Loucy (cell line): ENCODE data around the gene AGAP1.

ENCODE experiments used
- H2AFZ ChIP-seq: fragments of 200-600 bp; sonication (generic); 2 replicates; pipeline ENCODE4 v1.6.0; 2016; ENCODE audit warnings: antibody characterized with exemption, mild to moderate bottlenecking, low read length, moderate library complexity
- H3F3A ChIP-seq: fragments of 200-600 bp; 2 replicates; pipeline ENCODE4 v1.6.0; 2016; ENCODE audit warnings: antibody characterized with exemption, low read depth, mild to moderate bottlenecking
- H3K27me3 ChIP-seq: fragments of 200-600 bp; sonication (generic); 2 replicates; pipeline ENCODE4 v1.6.1; 2014; ENCODE audit warnings: low read length, mild to moderate bottlenecking; ENCODE audit not compliant: insufficient read depth, poor library complexity, severe bottlenecking
- H3K36me3 ChIP-seq: fragments of 200-600 bp; sonication (generic); 2 replicates; pipeline ENCODE4 v1.6.1; 2016; ENCODE audit warnings: low read length; ENCODE audit not compliant: insufficient read depth
- H3K4me1 ChIP-seq: fragments of 200-600 bp; sonication (generic); 2 replicates; pipeline ENCODE4 v1.5.1; 2014; ENCODE audit warnings: low read length, mild to moderate bottlenecking; ENCODE audit not compliant: insufficient read depth, poor library complexity, severe bottlenecking
- H3K4me2 ChIP-seq: fragments of 200-600 bp; sonication (generic); 2 replicates; pipeline ENCODE4 v1.6.0; 2014; ENCODE audit warnings: antibody characterized with exemption, low read length, low read depth, mild to moderate bottlenecking; ENCODE audit not compliant: poor library complexity, severe bottlenecking
- H3K4me3 ChIP-seq: fragments of 200-600 bp; sonication (generic); 2 replicates; pipeline ENCODE4 v1.5.1; 2014; ENCODE audit warnings: low read length, mild to moderate bottlenecking, mixed read lengths; ENCODE audit not compliant: poor library complexity, severe bottlenecking
- H3K79me2 ChIP-seq: fragments of 200-600 bp; sonication (generic); 2 replicates; pipeline ENCODE4 v1.6.1; 2014; ENCODE audit warnings: low read length; ENCODE audit not compliant: insufficient read depth
- H3K9ac ChIP-seq: fragments of 200-600 bp; sonication (generic); 2 replicates; pipeline ENCODE4 v1.6.0; 2014; ENCODE audit warnings: mild to moderate bottlenecking, low read depth, low read length, moderate library complexity; ENCODE audit not compliant: poor library complexity, severe bottlenecking
- H3K9me2 ChIP-seq: fragments of 200-600 bp; sonication (generic); replicated peaks from 2 replicates; pipeline ENCODE4 v1.6.1; 2016; ENCODE audit warnings: low read depth, low read length, mixed read lengths
- H3K9me3 ChIP-seq: fragments of 200-600 bp; sonication (generic); 2 replicates; pipeline ENCODE4 v1.6.1; 2014; ENCODE audit warnings: mild to moderate bottlenecking, antibody characterized with exemption, low read length, low read depth; ENCODE audit not compliant: insufficient read depth
- H4K20me1 ChIP-seq: fragments of 200-600 bp; sonication (generic); 2 replicates; pipeline ENCODE4 v1.6.0; 2014; ENCODE audit warnings: antibody characterized with exemption, low read length, mild to moderate bottlenecking; ENCODE audit not compliant: insufficient read depth, poor library complexity, severe bottlenecking
- EZH2phosphoT487 ChIP-seq: fragments of 200-600 bp; IDR thresholded peaks from 2 replicates; pipeline ENCODE4 v1.6.1; 2018; ENCODE audit warnings: antibody characterized with exemption, mild to moderate bottlenecking, moderate library complexity, borderline replicate concordance
- TF ChIP-seq, protein P1 (sequence below): fragments of 200-600 bp; sonication (generic); conservative IDR thresholded peaks from 2 replicates; pipeline ENCODE4 v1.5.1; 2014; ENCODE audit warnings: mild to moderate bottlenecking, antibody characterized with exemption, low read length

The AGAP1 gene

DNA sequence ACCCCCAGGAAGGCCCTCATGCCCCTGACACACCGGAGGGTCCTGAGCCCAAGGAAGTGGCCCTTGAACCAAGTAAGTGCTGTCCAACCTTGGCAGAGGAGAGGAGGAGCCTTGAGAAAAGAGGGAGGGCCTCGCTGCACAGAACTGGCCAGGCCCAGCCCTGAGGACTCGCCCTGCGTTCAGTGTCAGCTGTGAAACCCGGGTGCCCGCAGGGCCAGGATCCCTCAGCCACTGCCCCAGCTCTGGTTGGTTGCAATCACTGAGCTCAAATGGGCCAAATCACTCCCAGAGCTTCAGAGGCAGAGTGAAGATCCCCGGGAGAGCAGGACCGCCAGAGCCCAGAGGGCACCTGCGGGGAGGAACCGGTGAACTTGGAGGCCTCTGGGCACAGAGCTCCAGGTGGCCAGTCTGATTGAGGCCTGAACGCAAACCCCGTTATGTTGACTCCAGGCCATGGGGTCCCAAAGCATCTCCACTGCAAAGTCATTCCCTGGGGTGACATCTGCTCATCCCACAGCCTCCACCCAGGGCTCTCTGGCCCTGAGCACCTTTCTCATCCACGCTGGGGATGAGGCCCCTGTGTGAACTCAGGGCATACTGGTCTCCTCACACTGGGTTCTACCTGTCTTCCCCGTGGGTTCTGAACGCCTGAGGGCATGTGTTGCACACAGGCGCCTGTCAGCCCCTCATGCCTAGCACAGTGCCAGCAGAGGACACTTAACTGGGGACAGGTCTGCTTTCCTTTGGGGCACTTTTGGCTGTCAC is 662.4 kb downstream of the AGAP1 start:
- H3K9me2 ChIP-seq, result no peaks in the 10 kb centered on the region
- H3K9ac ChIP-seq, result no peak overlapping the region
- H3K4me3 ChIP-seq, result no peak overlapping the region
- no peaks in the 10 kb centered on the region for H4K20me1 ChIP-seq
- TF ChIP-seq, protein P1, sequence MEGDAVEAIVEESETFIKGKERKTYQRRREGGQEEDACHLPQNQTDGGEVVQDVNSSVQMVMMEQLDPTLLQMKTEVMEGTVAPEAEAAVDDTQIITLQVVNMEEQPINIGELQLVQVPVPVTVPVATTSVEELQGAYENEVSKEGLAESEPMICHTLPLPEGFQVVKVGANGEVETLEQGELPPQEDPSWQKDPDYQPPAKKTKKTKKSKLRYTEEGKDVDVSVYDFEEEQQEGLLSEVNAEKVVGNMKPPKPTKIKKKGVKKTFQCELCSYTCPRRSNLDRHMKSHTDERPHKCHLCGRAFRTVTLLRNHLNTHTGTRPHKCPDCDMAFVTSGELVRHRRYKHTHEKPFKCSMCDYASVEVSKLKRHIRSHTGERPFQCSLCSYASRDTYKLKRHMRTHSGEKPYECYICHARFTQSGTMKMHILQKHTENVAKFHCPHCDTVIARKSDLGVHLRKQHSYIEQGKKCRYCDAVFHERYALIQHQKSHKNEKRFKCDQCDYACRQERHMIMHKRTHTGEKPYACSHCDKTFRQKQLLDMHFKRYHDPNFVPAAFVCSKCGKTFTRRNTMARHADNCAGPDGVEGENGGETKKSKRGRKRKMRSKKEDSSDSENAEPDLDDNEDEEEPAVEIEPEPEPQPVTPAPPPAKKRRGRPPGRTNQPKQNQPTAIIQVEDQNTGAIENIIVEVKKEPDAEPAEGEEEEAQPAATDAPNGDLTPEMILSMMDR, result no peak
- TF ChIP-seq EZH2phosphoT487, result no peak
- H3K27me3 ChIP-seq, result no peaks in the 10 kb centered on the region
- no peaks in the 10 kb centered on the region for H3K36me3 ChIP-seq
- H3K79me2 ChIP-seq, result no peaks in the 10 kb centered on the region
- no peaks in the 10 kb centered on the region for H3K4me1 ChIP-seq
- H3F3A ChIP-seq, result no peaks in the 10 kb centered on the region
- no peak overlapping the region for H2AFZ ChIP-seq
- H3K9me3 ChIP-seq, result no peaks in the 10 kb centered on the region
- no peak overlapping the region for H3K4me2 ChIP-seq

DNA sequence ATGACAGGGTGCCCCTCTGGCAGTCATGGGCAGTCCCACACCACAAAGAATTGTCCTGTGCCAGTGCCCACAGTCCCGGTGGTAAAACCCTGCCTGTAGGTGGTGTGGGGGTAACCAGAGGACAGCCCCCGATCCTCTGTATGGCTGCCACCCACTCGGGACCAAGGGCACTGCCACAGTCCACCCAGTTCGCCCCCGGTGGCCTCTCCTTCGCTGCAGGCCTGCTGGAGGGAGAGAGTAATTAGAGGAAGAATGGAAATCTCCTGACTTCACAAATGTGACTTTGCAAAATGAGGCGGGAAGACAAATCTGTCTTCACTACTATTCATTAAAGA is 663.0 kb downstream of the AGAP1 start:
- no peaks in the 10 kb centered on the region for H3F3A ChIP-seq
- H3K4me1 ChIP-seq, result no peaks in the 10 kb centered on the region
- no peaks in the 10 kb centered on the region for H3K27me3 ChIP-seq

DNA sequence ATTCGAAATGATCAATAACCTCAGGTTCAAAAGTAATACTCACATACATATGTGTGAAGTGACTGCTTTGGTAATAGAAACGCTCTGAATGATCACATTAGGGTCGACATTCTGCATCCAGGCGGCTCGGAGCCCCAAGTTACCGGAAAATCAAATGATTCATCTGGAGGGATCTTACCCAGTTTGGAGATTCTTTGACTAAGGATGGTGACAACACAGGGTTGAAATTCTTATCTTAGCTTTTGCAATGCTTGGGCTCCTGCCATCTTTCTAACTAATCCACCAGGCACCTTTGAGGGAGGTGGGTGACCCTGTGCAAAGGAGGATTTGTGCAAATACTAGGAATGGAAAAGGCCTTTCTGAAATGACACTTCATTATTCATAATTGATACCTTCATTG is 663.5 kb downstream of the AGAP1 start:
- no peak overlapping the region for H2AFZ ChIP-seq
- H3K36me3 ChIP-seq, result no peaks in the 10 kb centered on the region
- TF ChIP-seq, protein P1, result no peak
- no peak for TF ChIP-seq EZH2phosphoT487
- no peaks in the 10 kb centered on the region for H3K27me3 ChIP-seq
- no peak overlapping the region for H3K4me2 ChIP-seq
- no peaks in the 10 kb centered on the region for H3F3A ChIP-seq
- no peaks in the 10 kb centered on the region for H3K9me2 ChIP-seq
- no peaks in the 10 kb centered on the region for H3K4me1 ChIP-seq
- no peaks in the 10 kb centered on the region for H3K9me3 ChIP-seq
- no peaks in the 10 kb centered on the region for H4K20me1 ChIP-seq
- no peak overlapping the region for H3K9ac ChIP-seq
- no peak overlapping the region for H3K4me3 ChIP-seq
- no peaks in the 10 kb centered on the region for H3K79me2 ChIP-seq

More for the DNA sequence above, 663.0 kb downstream of the AGAP1 start:
- H3K79me2 ChIP-seq, result no peaks in the 10 kb centered on the region
- no peak overlapping the region for H3K9ac ChIP-seq
- no peaks in the 10 kb centered on the region for H3K9me2 ChIP-seq
- TF ChIP-seq, protein P1, result no peak
- no peak for TF ChIP-seq EZH2phosphoT487
- no peaks in the 10 kb centered on the region for H3K9me3 ChIP-seq
- H3K4me3 ChIP-seq, result no peak overlapping the region
- H4K20me1 ChIP-seq, result no peaks in the 10 kb centered on the region
- no peak overlapping the region for H3K4me2 ChIP-seq
- H2AFZ ChIP-seq, result no peak overlapping the region
- H3K36me3 ChIP-seq, result no peaks in the 10 kb centered on the region
